GM23248 (cell line): ENCODE data around the gene RPS29. TPM values are rescaled to one million over a fixed set of nuclear protein-coding genes. Genes with fewer than 3 reads are reported as not detected.

Source experiments
- DNase-seq: peaks from one replicate; pipeline ENCODE4 v3.0.0-alpha.2; 2015
- H2AFZ ChIP-seq: fragments of 200-600 bp; sonication (generic); 2 replicates; pipeline ENCODE4 v1.6.1; 2016; ENCODE audit warnings: antibody characterized with exemption
- H3F3A ChIP-seq: fragments of 200-600 bp; sonication (generic); 2 replicates; pipeline ENCODE4 v1.6.1; 2016; ENCODE audit warnings: mild to moderate bottlenecking, antibody characterized with exemption, mixed run types; ENCODE audit not compliant: insufficient read depth
- H3K27ac ChIP-seq: fragments of 200-600 bp; sonication (generic); 2 replicates; pipeline ENCODE4 v1.5.1; 2016; ENCODE audit warnings: mild to moderate bottlenecking
- H3K27me3 ChIP-seq: fragments of 200-600 bp; sonication (generic); replicated peaks from 2 replicates; pipeline ENCODE4 v1.6.1; 2016; ENCODE audit warnings: mild to moderate bottlenecking; ENCODE audit not compliant: insufficient read depth
- H3K36me3 ChIP-seq: fragments of 200-600 bp; sonication (generic); 2 replicates; pipeline ENCODE4 v1.6.1; 2016; ENCODE audit warnings: low read depth, mild to moderate bottlenecking
- H3K4me1 ChIP-seq: fragments of 200-600 bp; sonication (generic); 2 replicates; pipeline ENCODE4 v1.6.1; 2016; ENCODE audit warnings: mild to moderate bottlenecking; ENCODE audit not compliant: insufficient read depth
- H3K4me2 ChIP-seq: fragments of 200-600 bp; sonication (generic); one replicate; pipeline ENCODE4 v1.6.1; 2016; ENCODE audit warnings: mild to moderate bottlenecking; ENCODE audit not compliant: unreplicated experiment
- H3K4me3 ChIP-seq: fragments of 200-600 bp; sonication (generic); 2 replicates; pipeline ENCODE4 v1.5.1; 2016; ENCODE audit warnings: mild to moderate bottlenecking
- H3K79me2 ChIP-seq: fragments of 200-600 bp; sonication (generic); 2 replicates; pipeline ENCODE4 v1.6.1; 2016; ENCODE audit warnings: mild to moderate bottlenecking; ENCODE audit not compliant: insufficient read depth
- H3K9ac ChIP-seq: fragments of 200-600 bp; sonication (generic); 2 replicates; pipeline ENCODE4 v1.6.1; 2016; ENCODE audit warnings: mild to moderate bottlenecking
- H3K9me2 ChIP-seq: fragments of 200-600 bp; sonication (generic); 2 replicates; pipeline ENCODE4 v1.6.1; 2016; ENCODE audit warnings: mixed run types, mild to moderate bottlenecking, moderate library complexity; ENCODE audit not compliant: insufficient read depth
- H3K9me3 ChIP-seq: fragments of 200-600 bp; sonication (generic); one replicate; pipeline ENCODE4 v1.6.1; 2017; ENCODE audit warnings: low read depth
- H4K20me1 ChIP-seq: fragments of 200-600 bp; sonication (generic); 2 replicates; pipeline ENCODE4 v1.6.0; 2016; ENCODE audit not compliant: insufficient read depth
- EZH2 ChIP-seq: fragments of 200-600 bp; sonication (generic); IDR thresholded peaks from 2 replicates; pipeline ENCODE4 v1.6.1; 2018; ENCODE audit warnings: antibody characterized with exemption, mild to moderate bottlenecking; ENCODE audit not compliant: insufficient read depth, poor library complexity, severe bottlenecking
- EZH2phosphoT487 ChIP-seq: fragments of 200-600 bp; sonication (generic); IDR thresholded peaks from 2 replicates; pipeline ENCODE4 v1.6.1; 2018; ENCODE audit warnings: antibody characterized with exemption, moderate library complexity, mild to moderate bottlenecking, low read depth; ENCODE audit not compliant: insufficient read depth
- WGBS, 2 experiments: methylation state at CpG; one replicate each; pipeline ENCODE4 v1.1.6; 2015 to 2017; ENCODE audit warnings: low lambda C conversion rate in 2 of 2, low coverage in 1 of 2; ENCODE audit errors: missing lambda C conversion rate in 2 of 2; 5-methylcytosine and 5-hydroxymethylcytosine counted together
- in situ Hi-C: fragments of 300-500 bp; cut with MboI; formaldehyde crosslinking; loops from 2 replicates; pipeline ENCODE4 v1.15.0; 2020
- polyA plus RNA-seq: library from polyadenylated mRNA; unstranded; fragments of >200 nt; fragmentation: Nextera tagmentation; extraction: Ambion mirVana; gene quantifications from 2 replicates; pipeline ENCODE4 v1.2.1, GENCODE V29; 2016
- total RNA-seq: library from RNA; depleted of rRNA; stranded (reverse); fragments of >200 nt; shearing (Covaris generic); gene quantifications from 2 replicates; pipeline ENCODE4 v1.2.3, GENCODE V29; 2014

The RPS29 gene
- total and polyA plus RNA-seq, 2 experiments from 2014 or later = 980 to 5,928 TPM

DNA sequence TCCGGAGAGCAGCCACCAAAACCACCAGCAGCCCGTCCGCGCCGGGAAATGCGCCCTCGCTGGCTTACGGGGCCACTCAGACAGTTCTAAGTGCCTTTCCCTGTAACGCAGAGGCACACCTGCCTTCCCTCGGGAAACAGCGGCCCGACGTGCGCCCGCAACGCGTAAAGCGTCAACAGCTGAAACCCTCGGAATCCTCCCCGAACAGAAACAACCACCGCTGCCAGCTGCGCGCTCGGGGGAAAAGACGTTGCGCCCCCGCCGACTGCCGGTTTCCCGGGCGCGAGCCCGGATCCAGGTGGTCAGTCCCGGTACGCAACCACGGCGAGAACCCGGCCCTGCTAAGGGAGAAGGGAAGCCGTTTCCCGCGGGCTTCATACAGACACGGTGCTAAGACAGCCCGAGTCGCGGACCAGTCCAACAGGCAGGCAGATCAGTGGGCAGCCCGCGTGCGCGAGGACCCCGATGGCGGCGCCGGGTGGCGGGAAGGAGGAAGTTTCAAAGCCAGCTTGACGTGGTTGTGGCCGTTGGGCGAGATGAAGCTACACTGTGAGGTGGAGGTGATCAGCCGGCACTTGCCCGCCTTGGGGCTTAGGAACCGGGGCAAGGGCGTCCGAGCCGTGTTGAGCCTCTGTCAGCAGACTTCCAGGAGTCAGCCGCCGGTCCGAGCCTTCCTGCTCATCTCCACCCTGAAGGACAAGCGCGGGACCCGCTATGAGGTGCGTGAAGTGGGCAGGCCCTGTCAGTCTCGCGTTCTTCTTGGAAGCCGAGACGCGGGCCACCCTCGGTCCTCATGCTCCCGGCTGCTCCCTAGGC is 12.5 kb upstream of the RPS29 start, which contains the start of gene LRR1:
Gene LRR1 (plus strand): TSS at position 456 of the 816 bp plus-strand sequence. CDS start 81 bp downstream, at position 537.
- H3K27me3 ChIP-seq = no peaks in the 10 kb centered on the region
- H3K36me3 ChIP-seq = peaks cover 5% of the 10 kb centered on the region; the same call in 1 of the 2 replicates
- H3K27ac ChIP-seq = peak within 1 kb of the TSS; percentile 91
- in situ Hi-C loops = no loop called here
- TF ChIP-seq EZH2phosphoT487 (no peak), EZH2 (no peak)
- WGBS, 2 experiments = 0% methylated on average over 62 to 71 of the region's 77 CpGs
- peak within 1 kb of the TSS; percentile 90 for H2AFZ ChIP-seq
- peak within 1 kb of the TSS; percentile 87 for H3K4me3 ChIP-seq
- peaks cover 4% of the 10 kb centered on the region; the same call in 1 of the 2 replicates for H3F3A ChIP-seq
- H3K4me1 ChIP-seq = no peaks in the 10 kb centered on the region
- H4K20me1 ChIP-seq = no peaks in the 10 kb centered on the region
- H3K9me3 ChIP-seq = no peaks in the 10 kb centered on the region
- DNase-seq = peak; percentile 93
- H3K4me2 ChIP-seq = peak within 1 kb of the TSS; percentile 98
- peak within 1 kb of the TSS; percentile 93 for H3K9ac ChIP-seq
- no peaks in the 10 kb centered on the region for H3K9me2 ChIP-seq
- H3K79me2 ChIP-seq = peaks cover 47% of the 10 kb centered on the region

DNA sequence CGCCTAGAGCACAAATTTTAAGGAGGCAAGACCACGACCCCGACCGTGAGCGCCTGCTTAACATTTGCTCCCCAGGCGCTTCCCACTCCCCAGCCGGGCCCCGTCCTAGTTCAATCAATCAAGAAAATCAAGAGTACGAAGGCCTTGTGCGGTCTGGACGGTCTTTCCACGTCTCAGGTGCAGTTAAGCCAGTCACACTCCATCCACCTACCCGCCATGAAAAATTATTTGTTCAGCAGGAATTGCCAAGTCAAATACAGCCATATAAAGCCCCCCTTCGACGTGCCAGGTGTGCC is 12.0 kb upstream of the RPS29 start:
- peak overlapping the region; percentile 90 for H2AFZ ChIP-seq
- in situ Hi-C loops = no loop called here
- H3K79me2 ChIP-seq = peaks cover 47% of the 10 kb centered on the region
- no peaks in the 10 kb centered on the region for H4K20me1 ChIP-seq
- no peak for TF ChIP-seq EZH2phosphoT487
- TF ChIP-seq EZH2 = no peak
- no peaks in the 10 kb centered on the region for H3K9me3 ChIP-seq
- DNase-seq = no peak
- peaks cover 4% of the 10 kb centered on the region; the same call in 1 of the 2 replicates for H3F3A ChIP-seq
- H3K27ac ChIP-seq = peak overlapping the region; percentile 91
- peak overlapping the region; percentile 87 for H3K4me3 ChIP-seq
- H3K36me3 ChIP-seq = peaks cover 5% of the 10 kb centered on the region; the same call in 1 of the 2 replicates
- no peaks in the 10 kb centered on the region for H3K27me3 ChIP-seq
- H3K9me2 ChIP-seq = no peaks in the 10 kb centered on the region
- H3K9ac ChIP-seq = peak overlapping the region; percentile 93
- 1% methylated on average over 15 of the region's 15 CpGs for WGBS, 2 experiments
- no peaks in the 10 kb centered on the region for H3K4me1 ChIP-seq
- peak overlapping the region; percentile 97 for H3K4me2 ChIP-seq

DNA sequence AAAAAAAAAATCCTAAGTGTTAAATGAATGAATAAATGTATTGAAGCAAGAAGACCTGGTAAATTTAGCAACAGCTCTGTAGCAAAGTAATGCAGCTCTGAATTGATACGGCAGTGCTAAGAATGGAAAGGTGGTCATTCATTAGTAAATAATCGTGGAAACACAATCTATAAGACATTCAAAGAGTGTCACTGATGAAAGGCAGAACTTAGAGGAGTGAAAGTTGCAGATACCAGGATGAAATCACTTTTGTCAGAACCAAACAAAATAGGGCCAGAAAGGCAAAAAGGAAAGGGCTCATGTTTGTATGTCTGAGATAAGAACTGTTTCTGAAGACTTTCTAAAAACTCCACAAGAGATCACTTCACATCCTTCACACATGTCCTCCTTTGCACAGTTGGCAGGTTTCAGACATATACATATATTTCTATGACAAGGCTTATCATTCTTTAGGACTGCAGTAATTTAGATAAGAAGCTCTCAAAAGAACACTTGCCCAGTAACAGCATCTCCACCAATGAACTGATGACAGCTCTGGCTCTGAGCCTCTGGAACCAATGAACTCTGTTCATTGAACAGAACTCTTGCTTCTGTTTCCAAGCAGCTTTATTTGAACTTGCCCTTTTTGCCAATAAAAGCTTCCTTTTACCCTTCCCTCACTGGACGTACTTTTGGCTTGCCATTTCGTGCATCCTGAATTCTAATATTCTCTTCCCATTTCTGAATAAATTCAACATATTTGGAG is 8.3 kb upstream of the RPS29 start:
- H4K20me1 ChIP-seq = no peaks in the 10 kb centered on the region
- WGBS, 2 experiments = 23 to 27% methylated on average over 4 of the region's 4 CpGs
- H3K4me2 ChIP-seq = no peak overlapping the region
- H3F3A ChIP-seq = peaks cover 4% of the 10 kb centered on the region; the same call in 1 of the 2 replicates
- no peaks in the 10 kb centered on the region for H3K9me2 ChIP-seq
- H3K27me3 ChIP-seq = no peaks in the 10 kb centered on the region
- in situ Hi-C loops = no loop called here
- no peak overlapping the region for H2AFZ ChIP-seq
- DNase-seq = peak; percentile 27
- H3K4me3 ChIP-seq = no peak overlapping the region
- no peaks in the 10 kb centered on the region for H3K9me3 ChIP-seq
- no peak for TF ChIP-seq EZH2phosphoT487
- no peak for TF ChIP-seq EZH2
- H3K4me1 ChIP-seq = no peaks in the 10 kb centered on the region
- H3K79me2 ChIP-seq = peaks cover 19% of the 10 kb centered on the region
- H3K36me3 ChIP-seq = no peaks in the 10 kb centered on the region
- no peak overlapping the region for H3K27ac ChIP-seq
- H3K9ac ChIP-seq = no peak overlapping the region

DNA sequence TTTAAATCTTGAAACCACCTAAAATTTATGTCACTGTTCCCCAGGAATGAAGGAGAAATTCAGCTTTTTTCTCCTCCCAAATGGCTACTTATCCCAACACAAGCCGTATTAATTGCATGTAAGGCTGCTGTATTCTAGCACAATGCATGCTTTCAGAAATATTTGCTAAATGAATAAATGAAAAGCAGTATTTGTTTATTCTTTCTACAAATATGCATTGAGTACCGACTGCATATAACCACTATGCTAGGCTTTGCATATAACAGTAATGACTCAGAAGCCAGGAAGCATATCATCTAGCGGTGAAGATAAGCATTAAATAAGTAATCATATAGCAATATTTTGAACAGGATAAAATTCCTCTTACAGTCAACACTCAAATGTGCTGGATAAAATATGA is 6.8 kb upstream of the RPS29 start:
- H4K20me1 ChIP-seq = no peaks in the 10 kb centered on the region
- no peaks in the 10 kb centered on the region for H3K9me2 ChIP-seq
- no peak overlapping the region for H3K27ac ChIP-seq
- DNase-seq = no peak
- H3K4me2 ChIP-seq = no peak overlapping the region
- H3F3A ChIP-seq = 0 out of 2 replicates have a peak, but pooled peaks cover 4% of the 10 kb centered on the region
- H3K4me1 ChIP-seq = no peaks in the 10 kb centered on the region
- no peaks in the 10 kb centered on the region for H3K27me3 ChIP-seq
- H3K9me3 ChIP-seq = no peaks in the 10 kb centered on the region
- no peak overlapping the region for H3K9ac ChIP-seq
- no peak for TF ChIP-seq EZH2phosphoT487
- TF ChIP-seq EZH2 = no peak
- no peak overlapping the region for H2AFZ ChIP-seq
- no peaks in the 10 kb centered on the region for H3K36me3 ChIP-seq
- in situ Hi-C loops = no loop called here
- 90 to 93% methylated on average over 3 of the region's 3 CpGs for WGBS, 2 experiments
- H3K79me2 ChIP-seq = peaks cover 11% of the 10 kb centered on the region
- no peak overlapping the region for H3K4me3 ChIP-seq
